Liver (tissue), 3 donors: Measurements from ENCODE around the gene PPP1R14C.

Experiments used
- EGR1 ChIP-seq, 2 donors: IDR thresholded peaks; 2 replicates each; pipeline ENCODE4 v1.6.1; 2016 to 2018; ENCODE audit warnings: antibody characterized with exemption in 2 of 2, low read depth in 2 of 2
- FOXA1 ChIP-seq: IDR thresholded peaks from 2 replicates; pipeline ENCODE4 v1.6.1; 2016; ENCODE audit warnings: antibody characterized with exemption
- FOXA2 ChIP-seq: IDR thresholded peaks from 2 replicates; pipeline ENCODE4 v1.6.1; 2016; ENCODE audit warnings: antibody characterized with exemption
- GABPA ChIP-seq, 2 donors: IDR thresholded peaks in 1 of 2; conservative IDR thresholded peaks in 1 of 2; 2 replicates each; pipeline ENCODE4 v1.6.1; 2016; ENCODE audit warnings: antibody characterized with exemption in 2 of 2, mild to moderate bottlenecking in 1 of 2, moderate library complexity in 1 of 2
- JUND ChIP-seq, 2 donors: IDR thresholded peaks; 2 replicates each; pipeline ENCODE4 v1.6.1; 2016; ENCODE audit warnings: antibody characterized with exemption in 2 of 2
- RAD21 ChIP-seq, 2 donors: IDR thresholded peaks; 2 replicates each; pipeline ENCODE4 v1.6.1; 2016; ENCODE audit warnings: antibody characterized with exemption in 2 of 2, mild to moderate bottlenecking in 2 of 2
- REST ChIP-seq: IDR thresholded peaks from 2 replicates; pipeline ENCODE4 v1.6.1; 2016; ENCODE audit warnings: antibody characterized with exemption, mild to moderate bottlenecking
- SP1 ChIP-seq: IDR thresholded peaks from 2 replicates; pipeline ENCODE4 v1.6.1; 2018; ENCODE audit warnings: antibody characterized with exemption, mild to moderate bottlenecking
- TAF1 ChIP-seq: conservative IDR thresholded peaks from 2 replicates; pipeline ENCODE4 v1.6.1; 2016; ENCODE audit warnings: antibody characterized with exemption, mild to moderate bottlenecking
- YY1 ChIP-seq: IDR thresholded peaks from 2 replicates; pipeline ENCODE4 v1.6.1; 2016; ENCODE audit warnings: antibody characterized with exemption, mild to moderate bottlenecking
- ZBTB33 ChIP-seq: IDR thresholded peaks from 2 replicates; pipeline ENCODE4 v1.6.1; 2016; ENCODE audit warnings: antibody characterized with exemption
- TF ChIP-seq, protein P1 (sequence below): fragments of 150-350 bp; IDR thresholded peaks from 2 replicates; pipeline ENCODE4 v1.5.1; 2017; ENCODE audit warnings: improper control_type of control experiment, low read depth, low read length; ENCODE audit not compliant: missing input control
- TF ChIP-seq, protein P2 (sequence below): IDR thresholded peaks from 2 replicates; pipeline ENCODE4 v1.6.1; 2016; ENCODE audit warnings: antibody characterized with exemption
- donor health status: healthy.
- donor health status: healthy.

- TF ChIP-seq, protein P1, sequence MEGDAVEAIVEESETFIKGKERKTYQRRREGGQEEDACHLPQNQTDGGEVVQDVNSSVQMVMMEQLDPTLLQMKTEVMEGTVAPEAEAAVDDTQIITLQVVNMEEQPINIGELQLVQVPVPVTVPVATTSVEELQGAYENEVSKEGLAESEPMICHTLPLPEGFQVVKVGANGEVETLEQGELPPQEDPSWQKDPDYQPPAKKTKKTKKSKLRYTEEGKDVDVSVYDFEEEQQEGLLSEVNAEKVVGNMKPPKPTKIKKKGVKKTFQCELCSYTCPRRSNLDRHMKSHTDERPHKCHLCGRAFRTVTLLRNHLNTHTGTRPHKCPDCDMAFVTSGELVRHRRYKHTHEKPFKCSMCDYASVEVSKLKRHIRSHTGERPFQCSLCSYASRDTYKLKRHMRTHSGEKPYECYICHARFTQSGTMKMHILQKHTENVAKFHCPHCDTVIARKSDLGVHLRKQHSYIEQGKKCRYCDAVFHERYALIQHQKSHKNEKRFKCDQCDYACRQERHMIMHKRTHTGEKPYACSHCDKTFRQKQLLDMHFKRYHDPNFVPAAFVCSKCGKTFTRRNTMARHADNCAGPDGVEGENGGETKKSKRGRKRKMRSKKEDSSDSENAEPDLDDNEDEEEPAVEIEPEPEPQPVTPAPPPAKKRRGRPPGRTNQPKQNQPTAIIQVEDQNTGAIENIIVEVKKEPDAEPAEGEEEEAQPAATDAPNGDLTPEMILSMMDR = no peak
- TF ChIP-seq JUND (IDR thresholded peaks at IDR 0.05) (no peak), TAF1 (no peak), FOXA1 (no peak), GABPA (IDR thresholded peaks at IDR 0.05 in 1 of 2, conservative IDR thresholded peaks at IDR 0.05 in 1 of 2) (no peak), YY1 (no peak), RAD21 (IDR thresholded peaks at IDR 0.05) (no peak), REST (no peak), ZBTB33 (no peak), SP1 (no peak), FOXA2 (no peak), EGR1 (IDR thresholded peaks at IDR 0.05; ENCODE audit: low read depth in 2 of 2) (no peak)
- TF ChIP-seq, protein P2, sequence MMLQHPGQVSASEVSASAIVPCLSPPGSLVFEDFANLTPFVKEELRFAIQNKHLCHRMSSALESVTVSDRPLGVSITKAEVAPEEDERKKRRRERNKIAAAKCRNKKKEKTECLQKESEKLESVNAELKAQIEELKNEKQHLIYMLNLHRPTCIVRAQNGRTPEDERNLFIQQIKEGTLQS = no peak
Measured at GRCh38 chr6:150200428-150201100, 57.7 kb downstream of the PPP1R14C start.
